H54 (cell line): ENCODE measurements around the gene RWDD3.

Source experiments
- DNase-seq: peaks from one replicate; pipeline ENCODE4 v3.0.0; 2011; ENCODE audit warnings: low spot score, mixed read lengths; ENCODE audit not compliant: insufficient read length
- FAIRE-seq: peaks from 3 replicates; lab custom pipeline; 2011; peaks lifted over from hg19 to GRCh38; lab: Jason Lieb, UNC
- POLR2A ChIP-seq: IDR thresholded peaks from 2 replicates; pipeline ENCODE4 v1.6.1; 2011; ENCODE audit warnings: low read depth, mild to moderate bottlenecking, low read length

The RWDD3 gene

DNA sequence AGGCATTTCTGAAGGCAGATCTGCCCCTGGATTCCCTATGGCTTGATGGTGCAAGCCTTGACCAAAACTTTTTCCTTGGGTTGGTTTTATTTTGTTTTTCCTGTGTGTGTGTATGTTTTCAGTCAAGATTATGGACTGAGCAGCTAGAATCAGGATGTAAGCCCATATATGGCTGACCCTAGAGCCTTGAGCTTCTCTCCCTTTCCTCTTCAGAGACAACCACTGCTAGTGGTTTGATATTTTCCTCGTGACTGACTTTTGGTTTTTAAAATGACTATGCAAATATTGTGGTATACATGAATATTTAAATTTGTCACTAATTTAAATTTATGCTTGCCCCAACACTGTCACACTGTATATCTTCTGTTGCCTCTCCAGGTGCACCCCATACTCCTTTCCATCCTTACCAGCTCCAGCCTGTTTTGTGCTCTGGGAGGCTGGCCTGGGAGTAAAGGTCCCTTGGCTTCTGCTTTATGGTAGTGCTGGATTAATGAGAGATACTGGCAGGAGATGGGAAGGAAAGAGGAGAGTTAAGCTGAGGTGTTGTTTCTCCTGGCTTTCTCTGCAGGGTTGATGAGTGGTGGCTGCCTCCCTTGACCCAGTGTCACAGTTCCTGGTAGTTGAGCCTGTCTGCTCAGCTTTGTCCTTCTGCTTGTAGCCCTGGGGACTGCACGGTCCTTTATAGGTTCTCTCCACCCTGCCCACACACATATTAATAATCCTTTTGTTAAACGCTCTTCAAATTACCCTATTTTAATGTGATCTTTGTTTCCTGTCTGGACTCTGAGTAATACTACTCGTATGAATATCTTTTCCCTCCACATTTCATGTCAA is 44.4 kb downstream of the RWDD3 start:
- no peak for FAIRE-seq
- no peak for TF ChIP-seq POLR2A
- DNase-seq, result no peak

DNA sequence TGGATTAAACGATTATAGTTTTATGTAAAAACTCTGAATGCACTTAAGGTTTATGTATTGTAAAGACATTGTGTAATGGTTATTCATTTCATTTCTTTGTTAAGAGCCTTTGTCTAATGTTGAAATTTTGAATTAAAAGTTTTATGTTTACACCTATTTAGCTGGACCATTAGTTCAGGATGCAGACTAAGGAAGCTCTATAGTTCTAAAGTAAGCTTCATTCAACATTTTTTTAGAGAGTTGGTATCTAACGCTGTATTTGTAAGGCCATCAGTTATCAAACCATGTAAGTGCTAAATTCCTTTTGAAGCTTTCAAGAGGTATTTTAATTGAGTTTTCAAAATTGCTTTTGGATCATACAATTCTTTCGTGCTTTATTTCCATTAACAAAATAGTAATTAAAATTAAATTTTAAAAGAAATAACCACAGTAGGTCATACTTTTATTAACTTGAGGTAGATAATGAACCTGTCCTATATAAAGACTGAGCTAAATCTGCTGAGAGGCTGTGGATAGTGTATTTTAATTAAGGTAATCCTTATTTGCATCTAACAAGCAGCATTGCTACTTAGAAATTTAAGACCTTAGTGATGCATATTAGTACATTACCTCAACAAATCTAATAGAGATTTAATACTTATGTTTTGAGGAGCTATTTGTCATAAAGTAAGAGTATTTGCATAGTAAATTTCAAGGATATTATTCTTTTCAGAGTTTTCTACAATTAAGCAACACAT is 47.9 kb downstream of the RWDD3 start:
- DNase-seq (no peak), FAIRE-seq (no peak)
- TF ChIP-seq POLR2A, result no peak

DNA sequence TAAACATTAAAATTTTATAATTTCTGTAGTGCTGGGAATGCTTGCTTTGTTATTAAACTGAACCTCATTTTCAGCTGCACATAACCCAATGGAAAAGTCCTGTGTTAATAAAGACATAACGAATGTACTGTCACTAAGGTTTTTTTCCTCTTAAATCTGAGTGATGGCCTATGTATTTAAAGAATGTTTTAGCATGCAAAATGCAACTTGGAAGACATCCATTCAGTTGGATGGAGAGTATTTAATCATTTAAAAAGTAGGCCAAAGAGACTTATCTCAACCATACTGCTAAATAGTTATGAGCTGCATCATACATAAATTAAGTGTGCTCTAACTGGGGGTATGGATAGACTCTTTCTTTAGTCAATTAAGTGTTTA is 48.5 kb downstream of the RWDD3 start:
- TF ChIP-seq POLR2A, result no peak
- DNase-seq (no peak), FAIRE-seq (no peak)

DNA sequence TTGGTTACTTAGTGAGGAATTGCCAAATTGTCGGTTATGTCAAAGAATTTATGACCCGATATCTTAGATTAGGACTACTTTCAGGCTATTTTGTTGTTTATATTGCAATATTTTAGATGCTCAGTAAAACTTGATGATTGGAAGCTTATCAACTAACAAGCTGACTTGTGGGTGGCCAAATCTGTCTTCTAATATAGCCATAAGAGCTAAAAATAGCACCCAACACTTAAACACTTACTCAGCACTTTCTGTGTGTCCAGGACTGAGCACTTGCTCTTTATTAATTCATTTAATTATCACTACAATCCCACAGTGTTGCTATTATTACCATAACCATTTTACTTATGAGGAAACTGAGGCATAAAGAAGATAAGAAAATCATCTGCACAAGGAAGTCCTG is 50.4 kb downstream of the RWDD3 start:
- no peak for TF ChIP-seq POLR2A
- FAIRE-seq (no peak), DNase-seq (no peak)

DNA sequence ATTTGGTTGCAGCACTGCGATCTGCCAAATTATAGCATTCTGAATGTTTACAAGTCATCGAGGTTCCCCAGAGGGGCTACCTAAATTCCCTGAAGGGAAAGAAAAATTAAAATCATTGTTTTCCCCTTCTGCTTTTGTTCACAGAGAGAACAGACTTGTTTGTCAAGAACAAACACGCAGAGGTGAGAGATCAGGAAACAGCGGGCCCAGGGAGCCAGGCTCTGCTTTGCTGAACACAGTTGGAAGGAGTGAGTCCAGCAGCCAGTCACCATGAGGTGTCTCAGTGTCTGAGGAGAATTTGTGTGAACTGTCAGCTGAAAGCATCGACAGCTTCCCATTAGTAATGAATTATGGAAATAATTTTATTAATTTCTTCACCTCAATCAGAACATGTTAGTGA is 52.5 kb downstream of the RWDD3 start:
- DNase-seq (no peak), FAIRE-seq (no peak)
- no peak for TF ChIP-seq POLR2A

DNA sequence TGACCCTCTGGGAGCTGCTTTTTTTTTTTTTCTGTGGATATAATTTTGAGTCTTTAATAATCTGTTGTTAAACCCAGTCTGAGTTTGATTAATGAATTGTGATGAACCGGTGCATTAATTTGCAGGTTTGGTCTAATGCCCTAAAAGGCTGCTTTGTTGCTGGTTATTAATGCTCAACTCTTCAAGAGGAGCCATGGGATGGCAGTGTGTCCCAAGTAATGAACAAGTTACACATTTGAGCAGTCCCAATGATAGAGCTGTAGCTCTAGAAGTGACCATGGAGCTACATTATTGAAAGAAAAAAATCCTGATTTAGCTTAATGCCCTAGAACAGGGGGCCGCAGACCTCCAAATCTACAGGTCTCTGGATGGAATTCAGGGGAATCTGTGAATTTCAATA is 53.1 kb downstream of the RWDD3 start:
- DNase-seq (no peak), FAIRE-seq (no peak)
- no peak for TF ChIP-seq POLR2A

DNA sequence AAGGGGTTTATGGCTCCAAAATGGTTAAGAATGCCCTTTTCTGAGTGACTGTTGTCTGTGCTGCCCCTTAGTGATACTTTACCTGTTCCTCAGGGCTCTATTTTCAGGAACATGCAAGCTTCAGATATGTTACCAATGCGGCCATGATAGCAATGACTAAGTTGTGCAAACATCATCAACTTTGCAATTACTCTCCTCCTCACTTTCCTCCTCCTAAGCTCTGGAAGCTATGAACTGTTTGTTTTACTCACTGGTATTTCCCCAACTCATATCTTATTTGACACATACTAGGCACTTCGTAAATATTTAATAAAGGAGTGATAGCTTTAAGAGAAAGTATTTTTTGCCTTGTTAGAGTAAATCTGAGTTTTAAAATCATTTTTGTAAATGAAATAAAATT is 53.8 kb downstream of the RWDD3 start:
- DNase-seq (no peak), FAIRE-seq (no peak)
- TF ChIP-seq POLR2A, result no peak
